ENCODE measurements around the gene SLAIN1.

Gene SLAIN1

GRCh38 chr13:77776704-77777103 is 79.2 kb downstream of the SLAIN1 start:
- no peak overlapping the region for H3K27ac Mint-ChIP-seq
- H3K4me3 Mint-ChIP-seq, result no peak overlapping the region
- no peak for DNase-seq
- no peaks in the 10 kb centered on the region for H3K27me3 Mint-ChIP-seq (ENCODE audit: low read depth, poor library complexity)
- no peaks in the 10 kb centered on the region for H3K36me3 Mint-ChIP-seq (ENCODE audit: low read depth)
- no peaks in the 10 kb centered on the region for H3K9me3 Mint-ChIP-seq
- TF ChIP-seq, protein P1, sequence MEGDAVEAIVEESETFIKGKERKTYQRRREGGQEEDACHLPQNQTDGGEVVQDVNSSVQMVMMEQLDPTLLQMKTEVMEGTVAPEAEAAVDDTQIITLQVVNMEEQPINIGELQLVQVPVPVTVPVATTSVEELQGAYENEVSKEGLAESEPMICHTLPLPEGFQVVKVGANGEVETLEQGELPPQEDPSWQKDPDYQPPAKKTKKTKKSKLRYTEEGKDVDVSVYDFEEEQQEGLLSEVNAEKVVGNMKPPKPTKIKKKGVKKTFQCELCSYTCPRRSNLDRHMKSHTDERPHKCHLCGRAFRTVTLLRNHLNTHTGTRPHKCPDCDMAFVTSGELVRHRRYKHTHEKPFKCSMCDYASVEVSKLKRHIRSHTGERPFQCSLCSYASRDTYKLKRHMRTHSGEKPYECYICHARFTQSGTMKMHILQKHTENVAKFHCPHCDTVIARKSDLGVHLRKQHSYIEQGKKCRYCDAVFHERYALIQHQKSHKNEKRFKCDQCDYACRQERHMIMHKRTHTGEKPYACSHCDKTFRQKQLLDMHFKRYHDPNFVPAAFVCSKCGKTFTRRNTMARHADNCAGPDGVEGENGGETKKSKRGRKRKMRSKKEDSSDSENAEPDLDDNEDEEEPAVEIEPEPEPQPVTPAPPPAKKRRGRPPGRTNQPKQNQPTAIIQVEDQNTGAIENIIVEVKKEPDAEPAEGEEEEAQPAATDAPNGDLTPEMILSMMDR (IDR thresholded peaks at IDR 0.05), result no peak
- H3K4me1 Mint-ChIP-seq, result peaks cover 4% of the 10 kb centered on the region

- Mint-ChIP-seq H3K9me3 (no peaks in the 10 kb centered on the region), H3K4me1 (peaks cover 16% of the 10 kb centered on the region), H3K36me3 (ENCODE audit: low read depth) (no peaks in the 10 kb centered on the region), H3K4me3 (no peak overlapping the region), H3K27me3 (ENCODE audit: low read depth, poor library complexity) (no peaks in the 10 kb centered on the region), H3K27ac (no peak overlapping the region)
- TF ChIP-seq, protein P1 (IDR thresholded peaks at IDR 0.05), result peak; percentile 72
- DNase-seq, result peak; percentile 10
Observed at GRCh38 chr13:77779552-77780272, 82.2 kb downstream of the SLAIN1 start.

DNA sequence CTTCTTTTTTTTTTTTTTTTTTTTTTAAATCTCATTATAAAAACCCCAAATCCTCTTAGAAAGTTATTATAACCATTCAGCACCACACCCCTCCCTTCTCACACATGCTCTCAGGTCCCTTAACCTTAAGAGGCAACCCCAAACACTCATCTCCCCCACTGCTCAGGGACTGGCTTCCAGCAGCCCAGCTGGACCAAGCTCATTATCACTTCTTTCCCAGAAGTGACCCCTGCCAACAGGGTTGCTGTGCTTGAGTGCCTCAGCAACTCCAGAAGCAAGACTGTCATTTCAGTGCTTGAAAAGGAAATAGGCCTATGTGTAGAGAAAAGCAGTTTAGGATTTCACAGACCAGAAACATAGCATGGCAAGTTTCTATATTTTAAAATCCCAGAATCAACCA is 84.3 kb downstream of the SLAIN1 start:
- Mint-ChIP-seq H3K4me3 (no peak overlapping the region), H3K27me3 (ENCODE audit: low read depth, poor library complexity) (no peaks in the 10 kb centered on the region), H3K27ac (no peak overlapping the region), H3K9me3 (no peaks in the 10 kb centered on the region), H3K4me1 (peaks cover 18% of the 10 kb centered on the region), H3K36me3 (ENCODE audit: low read depth) (no peaks in the 10 kb centered on the region)
- TF ChIP-seq, protein P1 (IDR thresholded peaks at IDR 0.05), result no peak
- DNase-seq, result no peak

DNA sequence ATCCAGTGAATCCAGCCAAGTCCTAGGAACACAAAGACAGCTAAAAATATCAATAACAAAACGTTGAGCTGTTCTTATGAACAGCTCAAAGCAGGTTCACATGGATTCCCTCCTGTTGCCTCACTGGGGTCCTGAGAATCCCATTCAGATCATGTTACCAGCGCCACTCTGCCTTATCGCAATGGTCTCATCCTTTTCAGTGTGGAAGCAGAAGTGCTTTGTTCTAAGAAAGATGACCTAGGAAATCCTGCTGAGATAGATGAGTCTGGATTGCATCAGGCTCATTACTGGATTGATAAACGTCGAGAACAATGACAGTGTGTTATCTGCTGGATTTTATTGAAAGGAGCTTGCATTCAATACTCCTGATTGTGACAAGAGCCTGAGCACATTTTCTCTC is 87.0 kb downstream of the SLAIN1 start:
- H3K27ac Mint-ChIP-seq, result no peak overlapping the region
- H3K27me3 Mint-ChIP-seq (ENCODE audit: low read depth, poor library complexity), result no peaks in the 10 kb centered on the region

GRCh38 chr13:77786695-77787287 is 89.3 kb downstream of the SLAIN1 start:
- Mint-ChIP-seq H3K9me3 (peaks cover 18% of the 10 kb centered on the region), H3K27ac (no peak overlapping the region), H3K4me1 (peaks cover 13% of the 10 kb centered on the region), H3K27me3 (ENCODE audit: low read depth, poor library complexity) (no peaks in the 10 kb centered on the region), H3K36me3 (ENCODE audit: low read depth) (peaks cover 9% of the 10 kb centered on the region), H3K4me3 (no peak overlapping the region)
- no peak for DNase-seq
- TF ChIP-seq, protein P1 (IDR thresholded peaks at IDR 0.05), result no peak

More for the DNA sequence above, 87.0 kb downstream of the SLAIN1 start:
- no peaks in the 10 kb centered on the region for H3K36me3 Mint-ChIP-seq (ENCODE audit: low read depth)
- peaks cover 18% of the 10 kb centered on the region for H3K4me1 Mint-ChIP-seq
- H3K9me3 Mint-ChIP-seq, result no peaks in the 10 kb centered on the region
- no peak overlapping the region for H3K4me3 Mint-ChIP-seq
- TF ChIP-seq, protein P1 (IDR thresholded peaks at IDR 0.05), result no peak
- DNase-seq, result no peak

DNA sequence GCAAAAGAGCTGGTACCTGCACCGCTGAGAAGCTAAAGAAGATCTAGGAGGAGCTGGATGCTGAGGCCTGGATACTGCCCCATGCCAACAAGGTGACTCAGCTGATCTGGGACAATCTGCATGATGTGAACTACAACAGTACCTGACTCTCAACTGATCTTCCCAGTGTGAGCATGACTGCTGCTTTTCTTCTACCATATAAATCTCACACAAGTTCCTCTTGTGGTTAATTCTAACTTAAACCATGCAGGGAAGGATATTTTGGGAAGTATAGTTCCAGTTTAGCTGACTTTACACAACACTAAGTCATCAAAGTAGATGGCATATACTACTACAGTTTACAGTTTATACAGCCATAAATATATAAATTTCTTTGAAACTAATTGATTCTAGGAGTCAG is 91.9 kb downstream of the SLAIN1 start:
- no peaks in the 10 kb centered on the region for H3K27me3 Mint-ChIP-seq (ENCODE audit: low read depth, poor library complexity)
- TF ChIP-seq, protein P1 (IDR thresholded peaks at IDR 0.05), result no peak
- no peak for DNase-seq
- no peak overlapping the region for H3K4me3 Mint-ChIP-seq
- no peak overlapping the region for H3K27ac Mint-ChIP-seq
- peaks cover 5% of the 10 kb centered on the region for H3K4me1 Mint-ChIP-seq
- peaks cover 25% of the 10 kb centered on the region for H3K9me3 Mint-ChIP-seq
- peaks cover 11% of the 10 kb centered on the region for H3K36me3 Mint-ChIP-seq (ENCODE audit: low read depth)

Data from nephron progenitor cell (in vitro differentiated cells).